HG02642 (cell line): ENCODE measurements around the gene PBX2.
"Not testable (repeated sequence)": the region's sequence is repeated elsewhere in the genome, so short reads cannot be mapped to it uniquely, and the experiment has no call there.

Source experiments
- ATAC-seq: cut with Tn5 transposase; IDR thresholded peaks from one replicate; pipeline ENCODE4 v1.9.1; 2021; ENCODE audit warnings: mild to moderate bottlenecking; ENCODE audit not compliant: unreplicated experiment, poor library complexity

PBX2 gene

DNA sequence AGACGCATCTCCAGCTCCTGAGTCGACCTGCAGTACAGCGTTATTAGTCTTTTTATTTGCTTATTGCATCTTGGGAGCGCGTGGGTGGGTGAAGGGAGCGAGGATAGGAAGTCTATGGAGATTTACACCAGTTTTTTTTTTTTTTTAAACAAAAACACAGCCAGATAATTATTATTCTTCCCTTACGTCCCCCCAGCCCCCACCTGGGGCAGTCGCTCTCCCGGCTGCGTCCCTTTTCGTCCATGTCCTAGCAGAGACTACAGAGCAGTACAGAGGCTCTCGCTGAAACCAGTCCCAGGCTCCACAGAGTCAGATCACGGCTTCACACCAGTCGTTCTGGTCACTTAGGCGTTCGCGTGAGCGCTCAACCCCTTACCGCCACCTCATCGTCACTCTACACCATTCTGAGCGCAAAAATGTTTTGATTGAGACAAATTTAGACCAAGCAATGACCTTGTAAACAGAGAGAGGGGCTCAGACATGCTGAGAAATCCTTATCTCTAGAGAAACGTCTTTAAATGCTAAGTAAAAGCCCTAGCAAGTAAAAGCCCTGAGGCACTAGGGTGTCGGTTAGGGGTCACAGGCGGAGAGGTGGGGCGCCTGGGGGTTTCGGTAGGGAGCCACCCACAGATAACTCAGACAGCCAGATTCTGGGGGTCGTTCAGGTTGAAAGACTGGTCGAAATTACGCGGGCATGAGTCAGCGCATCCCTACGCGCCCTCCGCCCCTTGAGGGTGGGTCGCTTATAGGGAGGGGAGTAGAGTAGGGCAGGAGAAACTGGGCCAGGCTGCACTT is 37.0 kb downstream of the PBX2 start:
- ATAC-seq, result no peak

DNA sequence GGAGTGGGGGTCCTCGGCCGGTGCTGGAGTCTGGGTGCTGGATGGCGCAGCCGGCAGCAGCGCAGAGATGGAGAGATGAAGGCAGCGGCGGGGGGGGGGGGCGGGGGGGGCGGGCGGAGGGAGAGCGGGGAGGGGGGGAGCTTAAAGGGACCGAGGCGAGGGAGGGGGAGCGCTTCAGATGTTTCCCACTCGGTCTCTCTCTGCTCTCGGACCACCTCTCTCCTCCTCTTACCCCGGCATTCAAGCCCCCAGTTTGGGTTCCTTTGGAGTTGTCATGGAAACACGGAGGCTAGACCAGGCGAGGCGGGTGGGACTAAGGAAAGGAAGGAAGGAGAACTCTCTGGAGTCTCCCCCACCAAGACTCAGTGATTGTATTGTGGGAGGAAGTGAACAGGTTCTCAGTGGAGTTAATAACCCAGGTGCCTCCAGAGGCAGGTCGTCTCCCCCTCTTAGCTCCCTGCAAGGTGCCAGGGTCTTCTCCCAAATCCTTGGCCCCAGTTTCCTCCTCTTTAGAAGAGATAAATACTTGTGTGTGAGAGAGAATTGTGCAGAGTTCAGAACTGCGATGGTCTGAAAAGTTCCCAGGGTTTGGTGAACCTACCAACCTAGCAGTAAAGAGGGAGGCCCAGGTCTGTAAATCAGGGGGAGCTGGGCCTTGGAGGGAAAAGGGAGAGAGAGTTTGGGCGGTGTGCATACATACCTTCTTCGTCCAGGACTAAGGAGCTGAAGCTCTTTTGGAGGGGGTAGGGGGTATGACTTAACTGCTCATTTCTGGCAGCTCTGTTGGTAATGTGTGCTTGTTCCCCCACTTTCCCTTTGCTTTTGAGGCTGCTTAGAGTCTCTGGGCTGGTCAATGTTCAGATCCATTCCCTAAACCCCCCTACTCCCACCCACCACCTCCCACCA is 37.9 kb downstream of the PBX2 start, which contains the start of gene PRRT1:
PRRT1 (minus strand) TSS at position 77 of the 906 bp plus-strand sequence. CDS start 112 bp downstream, outside the sequence.
- ATAC-seq, result no peak

DNA sequence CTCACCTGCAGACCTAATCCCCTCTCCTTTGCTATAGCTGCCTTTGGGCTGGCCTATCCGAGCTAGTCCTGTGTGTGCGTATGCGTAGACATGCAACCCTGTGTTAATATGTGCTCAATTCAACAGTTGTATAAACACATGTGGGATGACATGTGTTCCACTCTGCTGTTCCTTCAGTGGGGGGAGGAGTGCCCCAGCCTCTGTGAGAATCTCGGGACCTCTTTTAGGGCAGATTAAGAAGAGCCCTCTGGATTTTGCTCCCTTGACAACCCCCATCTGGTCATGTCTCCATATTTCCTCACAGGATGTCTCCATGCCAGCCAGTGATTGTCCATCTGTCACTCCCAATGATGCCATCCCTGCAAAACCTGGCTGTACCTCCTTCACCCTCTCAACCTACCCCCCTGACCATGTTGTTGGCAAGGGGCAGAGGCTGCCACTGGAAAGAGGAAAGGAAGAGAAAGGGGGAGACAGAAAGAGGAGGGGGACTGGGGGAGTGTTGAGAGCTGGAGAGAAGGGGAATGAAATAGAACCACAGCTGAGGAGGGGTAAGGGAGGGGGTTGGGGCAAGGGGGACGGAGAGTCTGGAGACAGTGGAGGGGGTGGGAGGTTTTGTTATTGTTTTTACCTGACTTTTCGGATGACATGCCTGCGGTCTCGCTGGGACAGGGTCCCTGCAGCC is 38.7 kb downstream of the PBX2 start:
- no peak for ATAC-seq

DNA sequence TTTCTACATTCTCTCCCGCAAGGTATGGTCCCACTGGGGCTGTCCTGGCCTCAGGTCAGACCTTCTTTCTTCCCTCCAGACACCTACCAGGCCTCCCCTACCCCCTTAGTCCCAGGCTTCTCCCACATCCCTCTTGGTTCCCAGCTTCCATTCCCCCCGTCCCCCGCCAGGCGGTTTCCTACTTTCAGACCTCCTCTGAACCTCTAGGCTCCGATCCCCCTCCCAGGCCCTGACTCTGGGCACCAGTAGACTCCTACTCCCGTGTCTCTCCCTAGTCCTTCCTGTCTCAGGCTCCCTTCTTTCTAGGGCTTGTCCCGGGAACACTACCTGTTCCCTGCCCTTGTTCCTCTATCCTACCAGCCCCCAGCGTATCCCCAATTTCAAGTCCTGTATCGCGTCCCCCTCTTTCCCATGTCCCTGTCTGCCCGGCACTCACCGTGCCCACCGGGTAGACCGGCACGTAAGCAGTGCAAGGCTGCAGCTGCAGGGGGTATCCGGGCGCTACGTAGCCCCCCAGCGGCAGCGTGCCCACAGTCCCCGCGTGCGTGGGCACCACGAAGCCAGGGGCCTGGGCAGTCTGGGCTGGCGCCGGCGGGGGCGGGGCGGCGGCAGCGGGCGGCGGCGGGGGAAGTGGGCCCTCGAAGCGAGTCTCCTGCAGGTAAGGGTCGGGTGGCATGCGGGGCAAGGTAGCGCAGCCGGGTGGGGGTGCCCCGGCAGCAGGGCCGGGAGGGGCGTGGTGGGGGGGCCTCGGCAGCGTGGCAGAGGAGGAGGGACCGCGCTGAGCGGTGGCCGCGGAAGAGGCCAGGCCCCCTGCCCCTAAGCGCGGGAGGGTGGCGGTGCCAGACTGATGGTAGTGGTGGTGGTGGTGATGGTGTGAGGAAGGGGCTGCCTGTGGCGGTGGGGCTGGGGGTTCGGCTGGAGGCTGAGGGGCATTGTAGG is 39.8 kb downstream of the PBX2 start:
- no peak for ATAC-seq

DNA sequence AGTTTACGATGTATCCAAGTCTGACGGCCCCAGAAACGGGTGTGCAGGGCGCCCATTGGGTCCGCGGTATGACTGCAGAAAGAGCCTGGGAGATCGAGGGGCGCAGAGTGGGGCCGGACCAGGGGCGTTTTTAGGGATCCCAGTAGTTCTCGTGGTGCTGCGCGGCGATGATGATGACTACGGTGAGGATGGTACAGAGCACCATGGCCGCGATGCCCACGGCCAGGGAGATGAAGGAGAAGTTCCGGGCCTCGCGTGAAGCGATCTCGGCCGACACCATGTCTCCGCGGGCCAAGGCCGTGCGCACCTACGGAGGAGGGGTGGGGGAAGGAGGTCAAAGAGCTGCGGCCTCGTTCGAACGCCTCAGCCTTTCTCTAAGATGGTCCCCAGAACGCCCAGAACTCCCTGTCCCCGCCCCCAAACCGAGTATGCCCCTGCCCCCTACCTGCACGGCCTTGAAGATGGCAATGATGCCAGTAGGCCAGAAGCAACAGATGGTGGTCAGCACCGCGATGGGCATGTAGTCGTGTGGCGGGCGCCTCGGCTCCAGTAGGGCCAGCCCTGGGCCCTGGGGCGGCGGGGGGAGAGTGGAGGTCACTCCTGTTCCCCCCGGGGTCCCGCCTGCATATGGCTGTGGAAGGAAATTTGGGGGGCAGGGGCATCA is 40.8 kb downstream of the PBX2 start:
- no peak for ATAC-seq

DNA sequence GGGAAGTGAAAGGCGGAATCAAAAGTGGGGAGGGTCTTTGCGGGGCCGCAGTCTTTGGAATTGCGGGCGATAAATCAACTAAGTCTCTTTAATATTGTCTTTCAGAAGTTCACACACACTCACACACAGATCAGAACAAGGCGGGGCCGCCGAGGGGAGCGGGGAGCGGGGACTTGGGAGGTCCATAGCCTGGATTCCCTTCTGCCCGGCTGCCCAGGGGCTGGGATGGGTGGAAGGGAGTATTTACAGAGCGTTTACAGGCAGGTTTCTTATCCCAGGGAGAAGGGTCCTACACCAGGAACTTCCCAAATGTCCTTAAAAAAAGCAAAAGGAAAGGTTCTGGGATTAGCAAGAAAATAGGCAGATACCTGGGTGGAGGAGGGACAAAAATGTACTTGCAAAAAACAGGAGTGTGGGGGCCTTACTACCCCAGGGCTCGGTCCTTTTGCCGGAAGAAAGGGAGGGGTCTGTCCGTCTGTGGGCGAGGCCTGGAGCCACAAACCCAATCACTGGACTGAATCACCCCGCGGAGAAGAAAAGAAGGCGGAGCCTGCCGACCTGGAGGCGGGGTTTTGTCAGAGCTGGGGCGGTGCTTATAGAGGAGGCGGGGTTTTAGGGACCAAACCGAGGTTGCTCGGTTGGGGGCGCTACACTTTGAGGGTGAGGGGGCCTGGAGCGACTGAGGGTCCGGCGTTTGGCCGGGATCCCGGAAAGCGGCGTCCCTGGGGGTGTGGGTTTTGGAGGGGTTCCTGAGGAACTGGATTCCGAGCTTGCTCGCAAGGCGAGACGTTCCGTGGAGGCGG is 41.5 kb downstream of the PBX2 start:
- ATAC-seq, result no peak

DNA sequence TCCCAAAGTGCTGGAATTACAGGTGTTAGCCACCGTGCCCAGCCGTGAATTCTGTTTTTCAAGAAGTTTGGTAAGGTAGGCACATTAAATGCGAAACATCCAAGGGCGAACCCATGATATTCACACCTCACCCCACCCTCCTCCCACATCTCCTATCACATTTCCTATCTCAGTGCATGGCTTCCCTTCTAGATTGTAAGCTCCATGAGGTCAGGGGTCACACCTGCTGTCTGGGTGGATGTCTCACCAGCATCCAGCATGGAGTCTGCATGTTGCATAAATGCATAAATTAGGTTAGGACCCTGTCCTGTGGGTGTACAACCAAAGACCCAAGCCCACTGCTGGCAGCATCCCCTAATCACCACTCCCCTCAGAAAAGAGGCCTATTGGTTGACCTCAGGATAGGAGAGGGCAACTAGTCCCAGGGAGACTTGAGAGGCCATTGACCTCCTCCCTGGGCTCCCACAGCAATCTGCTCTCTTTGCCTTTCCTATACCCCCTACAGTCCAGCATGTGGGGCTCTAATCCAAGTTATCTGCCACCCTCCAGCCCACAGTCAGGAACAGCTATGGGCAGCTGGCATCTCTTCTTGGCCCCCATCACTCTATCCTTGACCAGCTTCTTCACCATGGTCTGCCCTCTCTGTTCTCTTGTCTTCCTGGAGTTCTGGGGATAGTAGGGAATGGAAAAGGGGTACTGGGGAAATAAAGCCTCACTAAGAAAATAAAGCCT is 42.4 kb downstream of the PBX2 start:
- no peak for ATAC-seq

DNA sequence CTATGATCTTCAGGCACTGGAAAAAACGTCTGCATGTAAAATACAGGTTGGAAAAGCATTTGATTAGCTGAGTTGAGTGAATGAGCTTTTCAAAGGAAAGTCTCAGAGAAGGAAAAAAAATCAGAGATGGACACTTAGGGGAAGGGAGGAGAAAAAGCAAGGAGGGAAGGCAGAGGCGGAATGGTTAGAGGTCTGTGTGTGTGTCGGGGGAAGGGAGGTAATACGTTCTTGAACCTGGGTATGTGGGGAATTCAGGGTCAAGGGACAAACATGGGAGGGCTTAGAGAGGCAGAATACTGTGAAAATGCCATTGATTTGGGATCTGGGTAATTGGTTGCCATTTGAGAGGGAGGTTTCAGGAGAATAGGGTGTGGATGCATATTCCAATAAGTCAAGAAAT is 43.3 kb downstream of the PBX2 start:
- ATAC-seq, result no peak

DNA sequence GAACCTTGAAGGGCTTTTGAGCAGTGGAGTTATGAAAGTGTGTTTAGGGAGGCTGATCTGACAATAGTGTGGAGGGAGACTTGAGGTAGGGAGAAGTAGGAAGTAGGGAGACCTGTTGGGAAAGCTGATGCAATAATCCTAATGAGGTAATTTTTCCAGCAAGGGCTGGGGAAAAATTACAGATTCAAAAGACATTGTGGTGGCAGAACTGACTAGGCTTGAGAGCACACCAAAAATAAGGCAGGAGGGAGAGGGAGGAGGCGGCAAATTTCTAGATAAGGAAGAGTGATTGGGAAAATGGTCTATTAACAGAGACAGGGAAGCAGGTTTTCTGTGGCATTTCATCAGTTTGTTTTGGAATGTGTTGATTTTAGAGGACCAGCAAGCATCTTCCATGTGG is 43.7 kb downstream of the PBX2 start:
- ATAC-seq, result no peak

DNA sequence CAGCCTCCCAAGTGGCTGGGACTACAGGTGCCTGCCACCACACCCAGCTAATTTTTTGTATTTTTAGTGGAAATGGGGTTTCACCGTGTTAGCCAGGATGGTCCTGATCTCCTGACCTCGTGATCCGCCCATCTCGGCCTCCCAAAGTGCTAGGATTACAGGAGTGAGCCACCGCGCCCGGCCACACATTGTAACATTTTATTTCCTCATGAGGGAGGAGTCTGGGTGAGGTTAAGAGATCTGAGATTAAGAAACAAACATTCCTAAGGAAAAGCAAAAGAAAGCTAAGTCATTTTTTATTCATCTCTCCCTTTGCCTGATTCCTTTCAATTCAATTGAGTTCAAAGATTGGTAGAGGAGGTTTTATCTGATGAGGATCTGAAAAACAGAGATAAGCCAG is 45.8 kb downstream of the PBX2 start:
- not testable (repeated sequence) for ATAC-seq

DNA sequence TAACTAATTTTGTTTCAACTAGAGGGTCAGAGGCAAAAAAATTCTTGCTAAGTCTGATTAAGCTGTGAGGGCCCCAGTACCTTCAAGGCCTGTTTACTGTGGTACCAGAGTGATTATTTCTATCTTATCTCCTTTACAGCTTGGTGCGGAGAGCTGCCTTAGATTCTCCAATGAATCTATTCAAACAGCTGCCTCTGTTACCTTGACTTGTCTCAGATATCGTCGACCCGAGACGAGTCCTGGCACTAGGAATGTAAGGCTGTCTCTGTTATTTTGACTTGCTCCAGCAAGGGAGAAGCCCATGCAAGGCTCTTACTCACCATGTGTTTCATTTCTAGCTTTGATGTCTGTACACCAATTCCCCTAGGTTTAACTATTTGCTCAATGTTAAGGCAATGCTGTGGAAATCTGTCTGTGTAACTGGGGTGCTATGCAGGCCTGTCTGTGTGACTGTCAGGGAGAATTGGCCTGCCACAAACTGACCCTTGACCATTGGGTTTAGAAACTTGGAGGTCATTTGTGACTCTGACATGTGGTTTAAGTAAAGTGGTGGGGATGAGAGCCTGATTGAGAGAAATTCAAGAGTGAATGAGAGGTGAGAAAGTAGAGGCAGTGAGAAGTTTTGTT is 49.5 kb downstream of the PBX2 start:
- ATAC-seq, result no peak

DNA sequence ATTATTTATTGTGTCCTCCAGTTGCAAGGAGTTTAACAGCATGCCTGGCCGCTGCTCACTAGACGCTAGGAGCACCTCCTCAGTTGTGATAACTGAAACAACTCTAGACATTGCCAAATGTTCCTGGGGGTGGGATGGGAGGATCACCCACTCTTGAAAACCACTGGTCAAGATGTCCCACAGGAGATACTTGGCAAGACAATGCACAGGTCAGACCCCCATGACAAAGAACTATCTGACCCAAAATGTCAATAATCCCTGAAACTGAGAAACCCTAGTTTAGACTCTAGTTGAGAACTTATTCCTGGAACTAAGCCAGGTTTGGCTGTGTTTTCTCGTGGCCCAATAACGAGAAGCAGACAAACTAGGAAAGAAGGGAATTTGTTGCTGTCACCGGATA is 50.4 kb downstream of the PBX2 start:
- ATAC-seq, result no peak

DNA sequence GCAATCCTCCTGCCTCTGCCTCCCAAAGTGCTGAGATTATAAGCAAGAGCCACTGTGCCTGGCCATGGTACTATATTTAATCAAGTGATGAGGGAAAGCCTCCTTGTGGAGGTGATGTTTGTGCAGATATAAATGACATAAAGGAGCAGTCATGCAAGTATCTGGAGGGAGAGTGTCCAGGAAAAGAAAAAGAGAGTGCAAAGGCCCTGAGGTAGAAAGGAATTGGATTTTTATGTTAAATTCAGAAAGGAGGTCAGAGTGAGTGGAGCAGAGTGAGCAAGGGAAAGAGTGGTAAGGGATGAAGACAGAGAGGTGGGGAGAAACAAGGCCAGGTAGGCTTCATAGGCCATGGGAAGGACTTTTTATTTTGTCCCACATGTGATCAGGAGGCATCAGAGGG is 52.5 kb downstream of the PBX2 start:
- ATAC-seq, result no peak
